NCI-H2107 treated with DMSO at 0.1 percent for 48 hours (cell line): Measurements from ENCODE around the gene OMG.
A peak's percentile ranks its signal among the peaks of the same experiment; 100 is the strongest.
"Not testable (repeated sequence)": the region's sequence is repeated elsewhere in the genome, so short reads cannot be mapped to it uniquely, and the experiment has no call there.

Source experiments
- DNase-seq: peaks from one replicate; lab custom pipeline; 2025; ENCODE audit not compliant: unreplicated experiment; lab: John Stamatoyannopoulos, UW

Gene OMG

GRCh38 chr17:31308372-31309334 lies 11.6 kb upstream of the OMG start:
- DNase-seq, result no peak

DNA sequence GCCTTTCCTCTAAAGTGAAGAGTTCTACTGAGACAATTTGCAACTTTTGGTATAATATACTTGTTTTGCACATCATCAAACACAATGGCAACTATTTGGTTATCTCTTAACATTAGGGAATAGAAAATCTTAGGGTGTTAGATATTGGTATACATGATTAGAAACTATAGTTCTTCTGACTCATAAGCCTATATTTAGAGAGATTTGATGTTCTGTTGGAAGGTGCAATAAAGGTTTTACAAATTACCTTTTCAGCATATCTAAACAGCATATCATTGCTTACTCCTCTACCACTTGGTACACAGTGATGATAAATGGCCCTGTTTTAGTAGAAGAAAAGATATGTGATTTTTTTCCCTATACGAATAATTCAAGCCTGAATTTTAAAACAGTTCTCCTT lies 10.6 kb upstream of the OMG start:
- no peak for DNase-seq

GRCh38 chr17:31299624-31300023 lies 2.6 kb upstream of the OMG start:
- no peak for DNase-seq

GRCh38 chr17:31296142-31296541 lies 897 bp downstream of the OMG start:
- no peak for DNase-seq

DNA sequence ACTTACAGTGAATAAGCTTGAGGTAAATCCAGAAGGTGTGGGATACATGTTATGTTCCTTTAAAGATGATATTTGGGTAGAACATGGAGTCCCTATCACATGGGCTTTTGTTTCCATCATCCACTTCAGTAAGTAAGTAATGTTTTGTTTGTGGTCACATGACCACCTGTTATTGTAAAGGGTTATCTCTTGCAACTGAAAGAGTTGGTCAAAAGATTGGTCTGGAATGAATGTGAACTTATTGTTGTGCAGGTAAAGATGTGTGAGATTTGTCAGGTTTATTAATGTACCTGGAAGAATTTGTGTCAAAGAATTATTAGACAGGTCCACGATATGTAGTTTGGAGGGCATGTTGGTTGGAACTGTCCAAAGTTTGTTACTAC lies 1.6 kb downstream of the OMG start:
- DNase-seq, result no peak

DNA sequence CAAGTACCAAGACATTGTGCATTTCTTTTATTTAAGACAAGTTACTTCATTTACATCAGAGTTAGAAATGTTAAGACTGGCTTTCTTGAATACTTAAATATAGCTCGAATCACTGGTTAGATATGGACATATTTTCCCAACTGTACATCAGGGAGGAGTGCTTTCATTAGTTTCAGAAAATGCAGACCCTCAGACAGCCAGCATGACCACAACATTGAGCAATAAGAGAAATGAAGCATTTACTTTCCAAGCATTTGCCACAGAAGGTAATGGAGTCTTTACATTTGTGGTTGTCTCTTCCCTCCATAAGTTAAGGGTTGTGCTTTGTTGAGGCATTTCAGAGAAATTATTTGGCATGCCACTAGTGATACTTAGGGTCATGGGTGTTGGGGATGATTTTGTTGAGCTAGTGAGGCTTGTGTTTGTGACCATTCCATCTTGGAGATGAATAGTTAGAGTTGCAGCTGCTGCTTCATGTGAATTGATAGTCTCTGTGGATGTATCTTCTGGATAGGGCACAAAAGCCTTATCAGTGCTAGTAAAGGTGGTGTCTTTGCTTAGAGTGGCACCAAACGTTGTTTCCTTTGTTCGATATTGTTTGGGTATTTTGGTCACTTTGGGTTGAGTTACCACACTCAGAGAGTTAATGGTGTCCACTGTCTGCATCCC lies 2.1 kb downstream of the OMG start:
- DNase-seq, result no peak

GRCh38 chr17:31294231-31294630 lies 2.8 kb downstream of the OMG start:
- no peak for DNase-seq

DNA sequence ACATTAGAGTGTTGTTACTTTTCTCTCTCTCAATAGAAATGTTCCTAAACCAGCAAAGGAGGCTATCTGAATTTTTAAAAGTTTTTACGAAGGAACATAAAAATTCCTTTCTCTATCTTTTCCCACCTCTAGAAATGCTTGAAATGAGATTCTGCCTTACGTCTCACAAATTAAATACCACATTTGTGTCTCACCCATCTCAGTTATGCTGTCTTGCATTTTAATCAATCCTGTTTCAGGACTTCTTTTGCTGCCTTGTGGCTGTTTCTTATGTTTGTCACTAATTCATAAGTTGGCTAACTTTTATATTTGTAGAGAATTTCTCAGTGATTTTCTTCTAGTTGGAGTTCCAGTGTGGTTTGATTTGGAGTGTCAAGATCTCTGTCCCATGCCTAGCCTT lies 3.5 kb downstream of the OMG start:
- no peak for DNase-seq

- DNase-seq, result no peak
Observed at GRCh38 chr17:31291820-31292219, 5.2 kb downstream of the OMG start.

DNA sequence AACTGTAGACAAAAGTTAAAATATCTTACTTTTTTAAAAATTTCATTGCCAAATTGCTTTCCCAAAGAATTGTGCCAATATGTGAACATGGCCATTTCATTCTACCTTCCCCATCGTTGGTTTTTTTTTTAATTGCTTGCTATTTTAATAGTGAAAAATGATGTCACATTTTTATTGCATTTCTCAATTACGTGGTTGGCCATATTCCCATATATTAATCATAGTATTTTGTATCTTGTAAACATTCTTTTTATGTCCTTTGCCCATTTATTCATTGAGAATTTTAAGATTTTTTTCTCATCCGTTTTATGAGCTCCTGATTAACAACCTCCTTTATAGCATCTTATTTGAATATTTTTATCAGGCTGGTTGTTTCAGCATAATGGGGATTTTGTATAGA lies 7.2 kb downstream of the OMG start:
- DNase-seq, result no peak

DNA sequence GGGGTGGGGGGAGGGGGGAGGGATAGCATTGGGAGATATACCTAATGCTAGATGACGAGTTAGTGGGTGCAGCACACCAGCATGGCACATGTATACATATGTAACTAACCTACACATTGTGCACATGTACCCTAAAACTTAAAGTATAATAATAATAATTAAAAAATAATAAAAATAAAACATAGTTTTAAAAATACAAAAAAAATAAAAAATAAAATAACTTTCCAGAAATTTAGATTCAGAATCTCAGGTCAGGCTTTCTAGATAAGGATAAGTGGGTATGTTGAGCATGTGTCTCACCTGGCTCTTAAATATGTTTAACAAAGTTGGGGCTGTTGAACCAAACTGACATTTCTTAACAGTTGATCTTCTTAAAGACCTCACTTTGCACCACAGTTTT lies 9.1 kb downstream of the OMG start:
- DNase-seq, result not testable (repeated sequence)

GRCh38 chr17:31286587-31286986 lies 10.5 kb downstream of the OMG start:
- no peak for DNase-seq

DNA sequence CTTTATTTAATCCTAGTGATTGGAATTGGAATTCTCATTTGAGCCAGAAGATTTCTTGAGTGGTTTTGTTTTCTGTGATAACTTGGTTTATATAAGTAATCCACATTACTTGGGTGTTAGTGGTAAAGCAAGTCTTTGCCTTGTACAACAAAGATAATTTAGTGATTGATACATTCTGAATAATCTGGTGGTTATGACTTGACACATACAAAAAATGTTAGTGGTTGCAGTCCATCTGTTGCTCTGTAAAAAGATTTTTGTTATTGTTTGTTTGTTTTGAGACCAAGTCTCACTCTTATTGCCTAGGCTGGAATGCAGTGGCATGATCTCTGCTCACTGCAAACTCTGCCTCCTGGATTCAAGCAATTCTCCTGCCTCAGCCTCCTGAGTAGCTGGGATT lies 13.2 kb downstream of the OMG start:
- DNase-seq, result no peak

DNA sequence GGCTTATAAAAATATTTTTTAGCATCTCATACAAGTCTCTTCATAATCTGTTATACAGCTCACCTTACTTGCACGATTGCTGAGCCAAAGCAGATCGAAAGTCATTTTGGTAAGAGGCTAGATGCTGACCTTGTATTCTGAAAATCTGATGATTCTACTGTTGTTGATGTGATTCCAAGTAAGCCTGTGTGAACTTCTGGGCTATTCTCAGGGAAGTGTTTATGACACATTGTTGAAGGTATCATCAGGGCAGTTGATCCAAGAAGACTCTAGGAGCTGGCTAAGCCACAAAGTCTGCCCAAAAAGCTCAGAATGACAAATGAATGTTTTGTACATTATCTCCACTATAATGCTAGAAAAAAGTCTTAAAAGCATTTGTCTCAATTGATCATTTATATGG lies 16.0 kb downstream of the OMG start:
- no peak for DNase-seq

- DNase-seq, result no peak
Observed at GRCh38 chr17:31279401-31279800, 17.6 kb downstream of the OMG start.

DNA sequence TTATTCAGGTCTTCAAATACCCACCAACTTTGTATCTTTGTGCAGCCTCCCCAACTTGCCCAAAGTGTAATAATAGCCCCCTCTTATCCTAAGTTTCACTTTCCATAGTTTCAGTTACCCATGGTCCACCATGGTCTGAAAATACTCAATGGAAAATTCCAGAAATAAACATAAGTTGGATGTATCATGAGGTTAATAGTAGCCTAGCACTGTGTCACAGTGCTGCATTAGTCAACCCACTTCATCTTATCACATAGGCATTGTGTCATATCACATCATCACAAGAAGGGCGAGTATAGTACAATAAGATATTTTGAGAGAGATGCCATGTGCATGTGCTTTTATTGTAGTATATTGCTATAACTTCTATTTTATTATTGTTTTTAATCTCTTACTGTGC lies 21.9 kb downstream of the OMG start:
- DNase-seq, result no peak

DNA sequence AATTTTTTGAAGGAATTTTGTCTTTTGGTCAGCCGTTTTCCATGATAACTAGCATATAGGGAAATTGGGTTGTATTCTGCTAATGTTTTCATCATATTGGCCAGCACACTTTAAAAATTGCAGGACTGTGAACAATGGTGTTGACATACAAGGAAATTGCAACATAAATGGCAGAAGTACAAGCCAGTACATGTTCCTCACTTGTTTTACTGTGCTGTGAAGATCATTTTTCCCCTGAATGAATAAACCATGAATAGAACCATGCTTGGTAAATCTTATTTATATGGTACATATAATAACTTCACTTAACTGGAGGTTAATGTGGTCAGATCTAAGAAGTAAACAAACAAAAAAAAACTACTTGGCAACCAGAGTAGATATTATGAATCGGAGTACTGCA lies 22.8 kb downstream of the OMG start:
- DNase-seq, result peak; percentile 78

- DNase-seq, result no peak
Observed at GRCh38 chr17:31273516-31273915, 23.5 kb downstream of the OMG start.

DNA sequence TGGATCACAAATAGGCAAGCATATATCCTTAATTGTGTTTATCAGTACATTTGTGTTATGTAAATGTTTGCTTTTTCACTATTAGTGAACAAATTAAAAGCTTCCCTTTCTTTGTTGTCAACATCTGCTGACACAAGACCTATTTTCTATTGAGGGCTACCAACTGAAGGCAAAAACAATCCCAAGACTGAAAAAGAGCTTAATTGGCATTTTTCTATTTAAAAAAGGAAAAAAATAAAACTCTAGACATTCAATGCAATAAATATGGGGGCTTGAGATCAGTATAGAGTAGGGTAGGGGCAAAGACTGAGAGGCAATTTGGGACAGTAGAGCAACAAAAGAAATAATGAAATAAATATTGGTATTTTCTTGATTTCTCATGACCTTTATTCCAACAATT lies 24.2 kb downstream of the OMG start:
- no peak for DNase-seq

DNA sequence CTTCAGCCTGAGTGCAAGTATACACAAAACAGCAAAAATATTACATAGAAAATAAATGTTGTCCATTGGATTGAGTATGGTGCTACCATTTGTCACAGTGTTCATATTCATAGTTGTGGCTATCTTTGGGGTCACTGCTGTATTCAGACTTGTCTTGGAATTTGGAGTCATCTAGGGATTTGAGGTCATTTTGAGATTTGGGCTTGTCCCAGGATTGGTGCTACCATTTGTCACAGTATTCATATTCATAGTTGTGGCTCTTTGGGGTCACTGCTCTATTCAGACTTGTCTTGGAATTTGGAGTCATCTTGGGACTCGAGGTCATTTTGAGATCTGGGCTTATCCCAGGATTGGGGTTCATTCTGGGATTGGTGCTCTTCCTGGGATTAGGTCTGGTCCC lies 24.8 kb downstream of the OMG start:
- no peak for DNase-seq

DNA sequence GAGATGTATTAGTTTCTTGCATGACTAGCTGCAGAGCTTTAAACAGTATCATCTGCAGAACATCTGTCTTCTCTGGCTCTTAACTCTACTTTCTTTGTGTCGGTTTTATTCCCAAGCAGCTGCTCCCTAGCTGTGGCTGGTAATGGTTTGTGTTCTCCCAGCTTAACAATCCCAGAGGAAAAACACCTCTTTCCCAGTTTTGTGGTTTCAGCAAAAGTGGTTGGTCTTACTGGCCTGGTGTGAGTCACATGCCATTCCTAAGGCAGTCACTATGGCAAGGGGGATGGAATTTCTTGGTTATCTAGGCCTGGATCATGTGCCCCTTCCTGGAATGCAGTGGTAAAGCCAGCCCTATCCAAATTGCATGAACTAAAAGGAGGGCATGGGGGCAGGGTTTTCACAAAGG lies 27.5 kb downstream of the OMG start:
- peak; percentile 40 for DNase-seq

DNA sequence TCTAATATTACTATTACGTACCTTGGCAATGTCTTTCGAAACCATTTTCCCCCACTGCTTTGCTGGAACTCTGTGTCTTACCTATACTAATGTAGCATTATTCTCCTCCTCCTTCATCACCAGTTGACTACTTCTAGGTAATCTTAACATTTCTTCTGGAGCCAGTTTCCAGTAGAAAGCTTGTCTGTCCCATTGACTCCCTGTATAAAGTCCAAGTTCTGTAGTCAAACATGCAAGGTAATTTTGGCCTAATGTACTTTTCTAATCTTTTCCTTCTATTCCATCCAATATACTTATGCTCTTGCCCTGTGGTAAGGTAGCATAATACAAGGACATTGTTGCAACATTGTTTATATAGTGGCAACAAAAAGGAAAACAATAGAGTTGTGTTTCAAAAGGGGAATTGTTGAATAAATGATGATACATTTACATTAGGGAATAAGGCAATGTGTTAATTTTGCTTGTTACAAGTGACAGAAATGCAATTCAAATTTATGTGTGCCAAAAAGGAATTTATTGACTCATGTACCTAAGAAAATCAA lies 27.9 kb downstream of the OMG start:
- DNase-seq, result no peak
